ENCODE data around the gene TMTC4. TPM values are rescaled to one million over a fixed set of nuclear protein-coding genes. Genes with fewer than 3 reads are reported as not detected.

TMTC4 gene
- total RNA-seq, 1 donor from 2014 or later, result 21.0 TPM

GRCh38 chr13:100559886-100560285, 114.7 kb downstream of the TMTC4 start:
- DNase-seq (ENCODE audit: extremely low spot score, unreplicated experiment), result peak; percentile 64
- Mint-ChIP-seq H3K27ac (ENCODE audit: unreplicated experiment) (no peak overlapping the region), H3K4me1 (ENCODE audit: unreplicated experiment) (peaks cover 5% of the 10 kb centered on the region), H3K4me3 (ENCODE audit: unreplicated experiment) (no peak overlapping the region), H3K27me3 (ENCODE audit: unreplicated experiment) (no peaks in the 10 kb centered on the region), H3K9me3 (ENCODE audit: unreplicated experiment) (peaks cover under 1% of the 10 kb centered on the region), H3K36me3 (ENCODE audit: unreplicated experiment) (peaks cover 4% of the 10 kb centered on the region)
- no peak for TF ChIP-seq CTCF (IDR thresholded peaks at IDR 0.05)

Other genes with a start within 250 kb of the TMTC4 start
- 7.1 and 10.4 TPM in 2 replicates for gene GGACT, start 86.0 kb downstream of the TMTC4 start, total RNA-seq